ENCODE data around the gene PIK3CB.

DNA sequence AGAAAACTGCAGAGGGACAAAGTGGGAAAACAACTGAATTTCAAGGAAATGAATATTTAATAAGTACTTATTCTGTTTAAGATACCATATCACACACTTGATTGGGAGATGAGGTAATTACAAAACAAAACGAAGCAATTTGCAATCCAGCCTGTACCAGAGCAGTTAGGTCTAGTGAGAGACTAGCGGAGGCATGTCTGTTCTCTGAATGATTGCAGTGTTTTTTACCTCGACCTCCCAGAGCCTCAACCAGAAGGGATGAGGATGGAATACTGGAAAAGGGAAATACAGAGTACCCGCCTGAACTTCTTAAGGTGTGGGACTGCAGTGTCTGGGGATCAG is 59.5 kb downstream of the PIK3CB start:
- TF ChIP-seq POLR2AphosphoS5 (IDR thresholded peaks at IDR 0.05) (no peak), EP300 (conservative IDR thresholded peaks at IDR 0.05; ENCODE audit: poor library complexity, severe bottlenecking) (no peak)
- TF ChIP-seq, protein P1, sequence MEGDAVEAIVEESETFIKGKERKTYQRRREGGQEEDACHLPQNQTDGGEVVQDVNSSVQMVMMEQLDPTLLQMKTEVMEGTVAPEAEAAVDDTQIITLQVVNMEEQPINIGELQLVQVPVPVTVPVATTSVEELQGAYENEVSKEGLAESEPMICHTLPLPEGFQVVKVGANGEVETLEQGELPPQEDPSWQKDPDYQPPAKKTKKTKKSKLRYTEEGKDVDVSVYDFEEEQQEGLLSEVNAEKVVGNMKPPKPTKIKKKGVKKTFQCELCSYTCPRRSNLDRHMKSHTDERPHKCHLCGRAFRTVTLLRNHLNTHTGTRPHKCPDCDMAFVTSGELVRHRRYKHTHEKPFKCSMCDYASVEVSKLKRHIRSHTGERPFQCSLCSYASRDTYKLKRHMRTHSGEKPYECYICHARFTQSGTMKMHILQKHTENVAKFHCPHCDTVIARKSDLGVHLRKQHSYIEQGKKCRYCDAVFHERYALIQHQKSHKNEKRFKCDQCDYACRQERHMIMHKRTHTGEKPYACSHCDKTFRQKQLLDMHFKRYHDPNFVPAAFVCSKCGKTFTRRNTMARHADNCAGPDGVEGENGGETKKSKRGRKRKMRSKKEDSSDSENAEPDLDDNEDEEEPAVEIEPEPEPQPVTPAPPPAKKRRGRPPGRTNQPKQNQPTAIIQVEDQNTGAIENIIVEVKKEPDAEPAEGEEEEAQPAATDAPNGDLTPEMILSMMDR (IDR thresholded peaks at IDR 0.05; ENCODE audit: poor library complexity, severe bottlenecking) = no peak
